GM18519 (cell line): ENCODE data around the gene GLP1R.

Experiments
- ATAC-seq: cut with Tn5 transposase; IDR thresholded peaks from one replicate; pipeline ENCODE4 v1.9.1; 2021; ENCODE audit warnings: mild to moderate bottlenecking, moderate library complexity; ENCODE audit not compliant: unreplicated experiment, low FRiP score

Gene GLP1R

DNA sequence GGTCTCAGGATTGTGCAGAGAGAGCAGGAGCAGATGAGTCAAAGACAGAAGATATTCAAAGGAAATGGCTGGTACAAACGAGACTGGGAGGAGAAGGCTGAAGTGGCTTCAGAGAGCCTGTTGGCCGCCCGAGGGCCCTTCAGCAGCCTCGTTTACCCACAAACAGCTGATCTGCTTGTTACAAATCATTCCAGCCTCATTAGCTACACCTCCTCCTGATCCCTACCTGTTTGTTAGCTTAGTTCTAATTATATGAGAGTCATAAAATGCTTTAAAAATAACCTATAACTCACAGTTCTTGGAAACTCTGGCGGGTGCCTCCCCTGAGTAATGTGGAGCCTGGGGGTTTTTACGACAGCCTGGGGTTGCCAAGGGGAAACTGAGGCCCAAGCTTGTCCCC lies 12.6 kb downstream of the GLP1R start:
- no peak for ATAC-seq

DNA sequence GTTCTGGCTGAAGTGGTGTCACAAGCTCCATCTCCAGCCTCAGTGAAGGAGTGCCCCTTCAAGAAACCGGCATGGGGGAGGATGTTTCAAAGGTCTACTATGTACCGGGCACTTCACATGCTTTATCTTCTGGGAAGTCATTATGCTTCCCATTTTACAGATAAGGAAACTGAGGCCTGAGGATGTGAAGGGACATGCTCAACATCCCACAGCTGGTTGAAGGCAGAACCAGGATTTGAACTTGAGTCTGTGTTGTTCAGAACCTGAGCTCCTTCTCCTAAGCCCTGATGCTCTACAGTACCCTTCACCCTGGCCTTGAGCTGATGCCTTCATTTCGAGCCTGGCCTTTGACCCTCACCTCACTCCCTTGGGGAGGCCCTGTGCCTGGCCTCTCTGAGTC lies 13.0 kb downstream of the GLP1R start:
- no peak for ATAC-seq

DNA sequence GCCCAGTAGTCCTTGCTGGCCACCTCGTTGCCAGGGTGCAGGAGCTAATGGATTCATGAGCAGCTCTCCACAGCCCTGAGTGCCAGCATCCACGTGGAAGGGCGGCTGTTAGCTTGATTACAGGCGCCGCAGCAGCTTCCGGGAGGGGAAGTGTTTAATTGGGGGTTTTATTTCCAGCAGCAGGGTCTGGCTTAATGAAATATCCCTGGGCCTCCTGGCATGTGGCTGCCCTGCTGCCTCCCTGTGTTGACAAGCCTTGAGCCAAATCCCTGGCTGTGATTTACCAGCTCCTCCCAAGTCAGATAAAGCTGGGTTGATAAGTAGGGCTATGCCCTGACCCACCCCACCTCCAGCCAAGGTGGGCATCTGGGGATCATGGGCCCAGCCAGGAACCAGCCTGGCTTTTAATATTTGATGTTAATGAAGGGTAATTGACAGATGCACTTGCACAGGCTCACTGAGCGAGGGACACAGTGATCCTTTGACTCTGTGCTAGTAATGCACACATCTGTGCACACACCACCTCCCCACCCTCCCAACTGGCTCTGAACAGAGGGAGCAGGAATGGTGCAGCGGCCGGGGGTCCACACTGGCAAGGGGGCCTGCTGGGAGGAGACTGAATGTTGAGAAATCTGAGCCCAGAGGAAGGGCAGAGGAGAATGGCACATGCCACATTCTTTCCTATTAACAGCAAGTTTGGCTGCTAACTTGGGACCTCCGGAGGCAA lies 13.6 kb downstream of the GLP1R start:
- ATAC-seq = no peak

DNA sequence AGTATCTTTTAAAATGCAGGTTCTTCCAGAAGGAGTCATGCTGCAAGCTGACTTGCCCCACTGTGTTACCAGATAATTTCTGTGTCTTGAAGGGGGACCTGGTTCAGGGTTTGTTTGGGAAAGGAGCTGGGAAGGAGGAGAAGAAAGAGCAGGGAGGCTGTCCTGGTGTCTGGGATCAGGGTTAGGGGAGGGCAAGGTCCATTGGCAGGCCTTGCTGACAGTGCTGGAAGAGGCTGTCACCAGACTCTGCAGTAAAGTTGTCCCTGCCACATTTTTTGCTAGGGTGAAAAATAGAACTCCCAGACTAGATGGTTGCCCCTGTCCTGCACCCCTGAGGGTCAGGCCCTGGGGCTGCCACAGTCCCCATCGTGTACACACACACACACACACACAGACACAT lies 14.9 kb downstream of the GLP1R start:
- ATAC-seq = no peak

DNA sequence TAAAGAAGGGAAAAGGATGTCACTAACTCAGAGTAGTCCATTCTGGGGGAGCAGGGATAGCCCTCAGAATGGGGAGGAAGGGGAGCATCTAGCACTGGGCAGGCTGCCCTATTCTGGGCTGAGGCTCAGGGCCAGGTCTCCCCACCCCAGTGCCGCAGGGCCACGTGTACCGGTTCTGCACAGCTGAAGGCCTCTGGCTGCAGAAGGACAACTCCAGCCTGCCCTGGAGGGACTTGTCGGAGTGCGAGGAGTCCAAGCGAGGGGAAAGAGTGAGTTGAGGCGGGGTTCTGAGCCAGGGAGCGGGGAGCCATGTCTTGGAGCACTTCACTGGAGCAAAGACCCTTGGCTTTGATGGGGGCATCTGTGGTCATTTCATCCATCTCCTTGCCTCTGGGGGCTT lies 17.0 kb downstream of the GLP1R start:
- ATAC-seq = no peak

DNA sequence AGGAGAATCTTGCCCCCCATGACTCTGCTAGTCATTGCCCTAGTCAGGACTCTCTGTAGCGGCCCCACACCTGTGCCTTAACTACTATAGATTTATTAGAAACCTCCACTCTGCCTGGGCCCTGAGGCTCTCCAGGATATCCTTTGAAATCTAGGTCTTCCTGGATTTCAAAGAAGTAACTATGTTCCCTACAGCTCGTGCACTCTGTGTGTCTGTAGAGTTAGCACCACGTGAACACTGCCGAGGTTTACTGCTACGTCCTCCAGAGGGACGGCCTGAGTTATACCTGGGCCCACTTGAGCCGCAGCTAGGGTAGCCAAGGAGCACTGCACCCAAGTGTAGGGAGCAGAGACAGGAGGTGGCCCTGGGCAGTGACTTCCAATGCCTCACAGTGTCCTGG lies 19.8 kb downstream of the GLP1R start:
- no peak for ATAC-seq

DNA sequence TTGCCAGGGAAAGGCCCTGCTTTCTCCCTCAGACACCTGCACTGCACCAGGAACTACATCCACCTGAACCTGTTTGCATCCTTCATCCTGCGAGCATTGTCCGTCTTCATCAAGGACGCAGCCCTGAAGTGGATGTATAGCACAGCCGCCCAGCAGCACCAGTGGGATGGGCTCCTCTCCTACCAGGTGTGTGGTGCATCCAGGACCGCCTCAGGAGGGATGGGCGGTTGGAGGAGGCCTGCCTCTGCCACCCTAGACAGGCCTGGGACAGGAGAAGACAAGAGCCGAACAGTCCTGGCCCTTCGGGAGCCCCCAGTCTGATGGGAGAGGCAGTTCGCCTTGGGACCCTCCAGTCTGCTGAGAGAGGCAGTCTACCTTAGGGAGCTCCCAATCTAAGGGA lies 24.2 kb downstream of the GLP1R start:
- ATAC-seq = no peak

DNA sequence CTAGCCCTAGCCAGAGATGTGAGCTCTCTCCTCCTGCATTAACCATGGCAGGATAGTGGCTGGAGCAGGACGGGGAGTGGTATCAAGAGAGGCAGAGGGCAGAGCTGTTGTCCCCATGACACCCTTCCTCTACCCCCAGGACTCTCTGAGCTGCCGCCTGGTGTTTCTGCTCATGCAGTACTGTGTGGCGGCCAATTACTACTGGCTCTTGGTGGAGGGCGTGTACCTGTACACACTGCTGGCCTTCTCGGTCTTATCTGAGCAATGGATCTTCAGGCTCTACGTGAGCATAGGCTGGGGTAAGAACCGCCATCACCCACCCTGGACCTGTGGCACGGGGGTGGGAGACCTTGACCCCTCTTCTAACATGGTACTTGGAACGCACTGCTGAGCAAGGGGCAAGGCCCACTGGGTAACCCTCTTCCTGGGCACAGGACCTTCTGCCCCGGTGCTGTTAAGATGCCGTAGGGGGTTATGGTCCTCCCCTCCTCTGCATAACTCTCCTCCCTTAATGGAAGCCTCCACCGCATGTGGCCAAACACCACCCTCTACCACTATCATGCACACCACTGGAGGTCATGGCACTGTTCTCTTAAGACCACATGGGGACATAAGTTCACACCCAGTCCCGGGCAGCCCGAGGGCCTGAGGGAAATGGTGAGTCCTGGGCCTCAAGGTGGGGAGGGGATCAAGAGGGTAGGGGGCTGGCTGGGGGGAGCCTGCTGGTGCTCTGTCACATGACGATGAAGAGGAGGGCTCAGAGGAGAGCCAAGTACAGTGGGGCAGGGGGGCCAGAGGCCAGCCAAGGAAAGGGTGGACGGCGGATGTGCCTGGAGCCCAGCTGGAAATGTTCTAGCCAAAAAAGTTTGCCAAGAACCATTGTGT lies 25.1 kb downstream of the GLP1R start:
- no peak for ATAC-seq

DNA sequence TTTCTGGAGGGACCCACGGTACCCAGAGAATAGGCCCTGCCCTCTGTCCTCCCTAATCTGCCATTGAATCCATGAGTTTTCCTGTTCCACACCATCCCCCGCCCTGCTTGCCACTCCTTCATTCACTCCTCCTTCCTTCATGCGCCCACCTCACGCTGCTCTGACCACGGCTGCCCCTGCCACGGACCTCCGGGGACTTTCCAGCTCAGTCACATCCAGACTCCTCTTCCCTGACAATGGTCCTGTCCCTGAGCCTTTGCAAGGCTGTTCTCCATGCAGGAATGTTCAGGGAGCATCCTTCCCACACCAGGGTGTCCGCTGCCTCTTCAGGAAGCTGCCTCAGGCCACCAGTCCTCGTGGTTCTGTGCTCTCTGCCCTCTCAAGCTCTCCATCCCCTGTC lies 25.9 kb downstream of the GLP1R start:
- no peak for ATAC-seq

DNA sequence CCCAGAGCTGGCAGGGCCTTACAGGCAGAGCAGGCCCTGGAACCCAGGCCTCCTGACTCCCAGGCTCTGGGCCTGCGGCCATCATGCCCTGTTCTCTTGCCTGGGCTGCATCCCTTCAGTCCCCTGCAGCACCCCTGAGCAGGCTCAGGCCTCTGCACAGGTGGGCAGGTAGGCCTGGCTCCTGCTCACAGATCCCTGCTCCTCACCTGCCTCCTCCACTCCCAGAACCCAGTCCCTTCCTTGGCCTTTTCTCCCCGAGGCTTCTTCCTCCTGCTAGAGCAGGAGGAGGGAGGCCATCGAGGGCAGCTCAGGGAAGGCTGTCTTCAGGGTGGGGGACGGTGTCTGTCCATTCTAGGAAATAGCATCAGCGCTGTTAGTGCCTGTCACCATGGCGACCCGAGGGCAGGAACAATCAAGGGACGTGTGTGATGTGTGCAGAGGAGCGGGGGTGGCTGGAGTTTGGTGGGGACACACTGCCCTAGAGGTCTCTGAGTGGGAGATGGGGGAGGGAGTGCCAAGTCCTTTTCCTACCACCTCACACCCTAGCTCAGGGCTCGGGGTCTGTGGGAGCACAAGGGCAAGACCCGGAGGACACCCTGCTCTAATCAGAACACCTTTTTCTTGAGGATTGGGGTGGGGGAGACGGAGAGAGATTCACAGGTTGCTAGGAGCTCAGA lies 26.6 kb downstream of the GLP1R start:
- ATAC-seq = no peak

DNA sequence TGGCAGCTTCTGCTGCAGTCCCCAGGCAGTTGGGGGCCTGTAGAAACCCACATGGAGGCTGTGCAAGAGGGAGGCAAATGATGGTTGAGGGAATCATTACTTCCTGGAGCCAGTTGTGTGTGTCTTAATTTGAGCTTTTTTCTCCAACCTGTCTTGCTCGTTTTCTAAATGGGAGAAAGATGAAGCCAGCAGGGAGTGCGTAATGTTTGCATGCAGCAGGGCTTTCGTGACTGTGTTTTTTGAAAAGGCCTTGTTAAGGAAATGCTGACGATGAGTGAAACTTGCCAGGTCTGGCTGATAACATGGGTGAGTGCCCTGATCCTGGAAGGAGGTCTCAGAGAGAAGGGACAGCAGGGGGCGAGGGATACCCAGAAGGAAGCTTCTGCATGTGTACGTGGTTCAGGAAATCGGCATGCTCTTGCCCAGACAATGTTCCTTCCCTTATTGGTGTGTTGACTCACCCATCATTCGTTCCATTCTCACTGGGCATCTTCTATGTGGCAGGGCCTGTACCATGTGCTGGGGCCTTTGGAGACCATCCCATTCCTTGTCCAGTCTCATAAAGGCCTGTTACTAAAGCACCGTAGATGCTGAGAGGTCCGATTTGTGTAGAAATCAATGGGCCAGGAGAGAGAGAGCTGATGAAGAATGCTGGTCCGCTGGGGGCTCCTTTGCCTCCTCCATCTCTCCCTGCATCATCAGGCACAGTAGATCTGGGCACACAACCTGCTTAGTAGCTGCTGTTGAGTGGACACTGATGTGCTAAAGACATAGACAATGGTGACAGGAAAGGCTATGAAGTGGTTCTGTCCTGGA lies 27.4 kb downstream of the GLP1R start:
- no peak for ATAC-seq

DNA sequence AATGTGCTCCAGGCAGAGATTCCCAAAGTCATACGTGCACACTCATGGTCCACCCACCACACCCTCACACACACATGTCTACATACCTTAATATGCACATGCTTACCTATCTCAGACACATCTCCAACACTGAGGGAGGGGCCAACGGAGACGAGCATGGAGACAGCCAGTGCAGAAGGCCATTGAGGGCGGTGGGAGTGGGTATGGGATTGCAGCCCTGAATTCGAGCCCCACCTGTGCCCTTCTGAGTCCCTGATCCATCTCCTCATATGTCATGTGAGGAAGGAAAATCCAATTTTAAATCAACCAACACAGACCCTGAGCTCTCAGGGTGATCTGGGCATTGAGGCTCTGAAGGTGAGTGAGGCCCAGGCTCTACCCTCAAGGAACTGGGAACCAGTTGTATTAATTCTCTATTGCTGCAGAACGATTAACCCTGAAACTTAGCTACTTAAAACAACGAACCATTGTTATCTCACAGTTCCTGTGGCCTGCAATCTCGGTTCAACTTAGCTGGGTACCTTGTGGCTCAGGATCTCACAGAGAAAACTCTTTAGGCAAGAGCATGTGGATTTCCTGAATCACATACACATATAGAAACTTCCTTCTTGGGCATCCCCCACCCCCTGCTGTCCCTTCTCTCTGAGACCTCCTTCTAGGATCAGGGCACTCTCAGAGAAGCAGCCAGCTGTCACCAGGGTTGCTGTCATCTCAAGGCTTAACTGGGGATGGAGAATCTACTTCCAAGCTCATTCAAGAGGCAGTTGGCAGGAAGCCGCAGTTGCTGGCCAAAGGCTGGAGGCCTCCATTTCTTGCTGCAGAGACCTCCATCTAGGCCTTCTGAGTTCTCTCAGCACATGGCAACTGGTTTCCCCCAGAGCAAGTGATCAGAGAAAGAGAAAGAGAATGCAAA lies 28.3 kb downstream of the GLP1R start:
- ATAC-seq = no peak

DNA sequence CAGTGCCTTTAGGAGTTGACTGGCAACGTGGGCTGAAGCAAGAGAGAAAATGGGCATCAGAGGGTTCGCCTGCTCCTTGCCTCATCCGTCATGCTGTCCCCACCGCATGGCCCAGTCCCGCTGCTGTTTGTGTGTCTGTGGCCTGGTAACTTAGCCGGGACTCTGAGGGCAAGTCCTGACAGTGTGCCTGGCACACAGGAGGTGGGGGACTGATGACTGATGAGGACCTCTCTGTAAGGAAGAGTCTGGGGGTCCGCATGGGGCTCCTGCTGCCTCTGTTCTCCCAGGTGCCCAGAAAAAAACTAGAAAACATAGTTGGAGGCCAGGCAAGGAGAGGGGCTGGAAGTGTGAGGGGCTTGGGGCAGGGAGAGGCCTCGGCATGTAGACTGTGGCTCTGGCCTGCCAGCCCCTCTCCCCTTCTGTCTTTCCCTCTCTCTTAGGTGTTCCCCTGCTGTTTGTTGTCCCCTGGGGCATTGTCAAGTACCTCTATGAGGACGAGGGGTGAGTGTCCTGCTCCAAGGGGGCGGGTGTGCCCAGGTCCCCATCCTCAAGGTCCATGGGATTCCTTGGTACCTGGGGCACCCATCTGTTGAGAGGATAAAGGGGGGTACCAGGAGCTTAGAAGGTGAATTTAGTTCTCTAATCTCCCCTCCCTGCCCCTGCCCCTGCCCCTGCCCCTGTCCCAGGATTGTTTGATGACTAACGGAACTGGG lies 29.5 kb downstream of the GLP1R start:
- ATAC-seq = no peak

DNA sequence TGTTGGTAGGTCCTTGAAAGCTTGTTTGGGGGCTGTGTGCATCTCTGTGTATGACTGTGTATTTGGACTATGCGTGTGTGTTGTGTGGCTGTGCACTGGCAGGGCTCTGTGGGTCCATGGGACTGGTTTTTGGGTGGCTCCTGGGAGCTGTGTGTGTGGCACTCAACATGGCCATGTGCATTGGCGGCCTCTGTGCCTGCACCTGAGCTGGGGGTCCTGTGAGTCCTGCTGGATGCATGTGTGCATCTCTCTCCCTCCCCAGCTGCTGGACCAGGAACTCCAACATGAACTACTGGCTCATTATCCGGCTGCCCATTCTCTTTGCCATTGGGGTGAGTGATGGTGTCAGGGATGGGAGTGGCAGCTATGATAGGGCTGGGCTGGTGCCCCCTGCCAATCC lies 30.1 kb downstream of the GLP1R start:
- no peak for ATAC-seq

DNA sequence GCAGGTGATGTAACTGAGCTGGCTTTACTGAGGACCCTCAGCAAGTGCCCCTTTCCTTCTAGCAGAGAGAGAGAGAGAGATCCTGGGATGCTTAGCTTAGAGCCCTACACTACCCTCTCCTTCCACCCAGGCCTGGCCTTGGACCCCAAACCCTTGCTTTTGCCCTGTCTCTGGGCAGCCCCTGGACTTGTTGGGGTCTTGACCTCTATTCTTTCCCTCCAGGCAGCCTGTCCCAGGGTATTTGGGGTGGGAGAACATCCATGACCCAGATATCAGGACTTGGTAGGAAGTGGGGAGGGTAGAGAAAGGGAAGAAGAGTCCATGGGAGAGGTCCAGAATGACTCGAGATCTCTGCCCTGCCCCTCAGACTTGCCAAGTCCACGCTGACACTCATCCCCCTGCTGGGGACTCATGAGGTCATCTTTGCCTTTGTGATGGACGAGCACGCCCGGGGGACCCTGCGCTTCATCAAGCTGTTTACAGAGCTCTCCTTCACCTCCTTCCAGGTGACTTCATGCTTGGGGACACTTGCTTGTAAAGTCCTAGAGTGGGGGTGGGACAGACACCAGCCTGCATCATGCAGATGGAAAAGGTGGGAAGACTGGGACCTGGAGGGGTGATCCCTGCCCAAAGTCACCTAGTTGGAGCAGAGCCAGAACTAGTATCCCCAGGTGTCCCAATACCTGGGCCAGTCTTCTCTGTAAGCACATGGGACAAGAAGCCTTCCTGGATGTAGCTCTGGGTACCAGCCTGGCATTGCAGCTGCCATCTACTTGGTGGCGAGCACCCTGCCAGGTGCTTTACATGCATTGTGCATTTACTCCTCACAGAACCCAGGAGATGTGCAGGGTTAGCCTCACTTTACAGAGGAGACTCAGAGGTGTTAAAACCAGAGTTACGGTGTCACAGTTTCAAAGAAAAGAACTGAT lies 30.9 kb downstream of the GLP1R start:
- no peak for ATAC-seq

DNA sequence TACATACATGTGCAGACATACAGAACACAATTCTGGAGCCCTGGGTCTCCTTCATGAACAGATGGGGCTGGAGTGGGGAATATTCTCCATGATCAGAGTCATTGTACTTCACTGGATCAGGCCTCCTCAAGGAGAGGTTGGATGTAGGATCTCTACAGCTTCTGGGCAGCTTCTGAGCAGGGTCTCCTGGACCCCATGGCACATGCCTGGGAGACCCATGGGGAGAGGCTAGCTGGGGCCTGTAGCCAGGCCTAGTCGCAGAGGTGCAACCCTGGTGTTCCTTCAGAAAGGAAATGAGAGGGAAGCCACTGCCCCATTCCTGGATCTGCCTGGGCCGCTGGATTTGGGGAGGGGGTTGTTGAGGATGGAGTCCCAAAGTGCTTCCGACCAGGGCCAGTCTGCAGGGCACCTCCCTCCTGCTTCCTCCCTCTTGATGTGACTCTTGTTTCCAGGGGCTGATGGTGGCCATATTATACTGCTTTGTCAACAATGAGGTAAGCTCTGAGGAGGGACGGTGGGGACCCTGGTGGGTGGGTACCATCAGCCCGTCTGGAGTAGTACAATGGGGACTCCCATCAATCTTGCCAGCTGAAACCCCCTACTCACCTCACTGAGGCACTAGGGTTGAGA lies 31.8 kb downstream of the GLP1R start:
- no peak for ATAC-seq

DNA sequence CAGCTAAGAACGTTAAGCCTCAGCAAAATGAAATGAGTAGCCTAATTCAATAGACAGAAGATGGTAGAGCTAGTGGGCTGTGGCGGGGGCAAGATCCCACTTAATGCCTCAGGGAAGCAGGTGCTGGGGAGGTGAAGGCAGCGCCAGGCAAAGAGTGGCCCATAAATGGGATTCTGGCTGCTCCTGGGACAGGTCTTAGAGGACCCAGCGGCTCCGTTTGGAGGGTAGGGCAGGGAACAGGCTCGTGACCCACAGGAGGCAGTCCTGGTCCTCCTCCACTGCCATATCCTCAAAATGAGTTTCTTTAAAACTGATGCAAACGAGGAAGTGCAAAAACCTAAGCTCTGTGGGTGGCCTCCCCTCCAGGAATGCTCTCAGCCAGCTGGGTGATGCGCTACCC lies 33.7 kb downstream of the GLP1R start:
- no peak for ATAC-seq
